Hypothalamus (tissue), 51 donors: ENCODE data around the gene TGM5.
A peak's percentile ranks its signal among the peaks of the same experiment; 100 is the strongest.
"Not testable (repeated sequence)": the region's sequence is repeated elsewhere in the genome, so short reads cannot be mapped to it uniquely, and the experiment has no call there.

Source experiments
- DNase-seq, 51 donors: peaks; one replicate each; lab custom pipeline; 2025; lab: John Stamatoyannopoulos, UW

The TGM5 gene

GRCh38 chr15:43198992-43199391 lies 67.7 kb downstream of the TGM5 start:
- no peak for DNase-seq

- DNase-seq, result not testable (repeated sequence)
Observed at GRCh38 chr15:43198556-43198955, 68.2 kb downstream of the TGM5 start.

DNA sequence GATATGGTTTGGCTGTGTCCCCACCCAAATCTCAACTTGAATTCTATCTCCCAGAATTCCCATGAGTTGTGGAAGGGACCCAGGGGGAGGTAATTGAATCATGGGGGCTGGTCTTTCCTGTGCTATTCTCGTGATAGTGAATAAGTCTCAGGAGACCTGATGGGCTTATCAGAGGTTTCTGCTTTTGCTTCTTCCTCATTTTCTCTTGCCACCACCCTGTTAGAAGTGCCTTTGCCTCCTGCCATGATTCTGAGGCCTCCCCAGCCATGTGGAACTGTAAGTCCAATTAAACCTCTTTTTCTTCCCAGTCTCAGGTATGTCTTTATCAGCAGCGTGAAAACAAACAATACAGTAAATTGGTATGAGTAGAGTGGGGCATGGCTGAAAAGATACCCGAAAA lies 69.0 kb downstream of the TGM5 start:
- not testable (repeated sequence) for DNase-seq

- no peak for DNase-seq
Observed at GRCh38 chr15:43196760-43197548, 69.8 kb downstream of the TGM5 start.

GRCh38 chr15:43194795-43195194 lies 71.9 kb downstream of the TGM5 start:
- no peak for DNase-seq

DNA sequence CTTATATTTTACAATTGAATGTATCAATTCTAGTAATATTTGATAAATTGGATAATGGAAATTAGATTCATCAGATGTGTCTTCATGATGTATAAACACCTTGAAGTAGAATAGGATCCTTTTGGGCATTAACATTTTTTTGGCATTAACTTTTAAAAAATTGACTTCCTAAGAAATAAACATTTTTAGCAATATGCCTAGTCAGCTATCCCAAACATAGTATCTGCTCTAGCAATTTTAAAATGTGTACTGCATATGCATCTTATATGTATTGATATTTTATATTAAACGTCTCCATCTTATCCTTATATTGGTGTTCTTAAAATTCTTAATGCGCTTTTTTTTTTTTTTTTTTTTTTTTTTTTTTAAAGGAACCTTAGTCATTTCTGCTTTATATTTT lies 73.0 kb downstream of the TGM5 start:
- DNase-seq, result no peak

DNA sequence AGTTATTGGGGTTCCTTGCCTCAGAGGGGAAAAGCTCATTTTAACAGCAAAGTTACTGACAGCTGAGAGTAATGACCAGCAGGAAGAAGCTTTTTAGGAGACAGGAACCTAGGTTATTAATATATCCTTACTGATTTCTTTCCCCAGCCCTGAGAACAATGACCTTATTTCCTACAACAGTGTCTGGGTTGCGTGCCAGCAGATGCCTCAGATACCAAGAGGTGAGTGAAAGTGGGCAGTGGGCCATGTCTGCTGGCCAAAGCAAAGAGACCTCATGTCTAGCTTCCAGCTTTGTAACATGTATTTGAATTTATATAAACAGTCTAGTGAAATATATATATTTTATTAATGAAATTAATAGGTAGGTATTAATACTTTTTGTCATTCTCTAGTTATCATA lies 76.5 kb downstream of the TGM5 start:
- no peak for DNase-seq

GRCh38 chr15:43189296-43189695 lies 77.4 kb downstream of the TGM5 start:
- no peak for DNase-seq

GRCh38 chr15:43187544-43188155 lies 79.1 kb downstream of the TGM5 start:
- peak in 1 of 51 donors; percentile 2 for DNase-seq

DNA sequence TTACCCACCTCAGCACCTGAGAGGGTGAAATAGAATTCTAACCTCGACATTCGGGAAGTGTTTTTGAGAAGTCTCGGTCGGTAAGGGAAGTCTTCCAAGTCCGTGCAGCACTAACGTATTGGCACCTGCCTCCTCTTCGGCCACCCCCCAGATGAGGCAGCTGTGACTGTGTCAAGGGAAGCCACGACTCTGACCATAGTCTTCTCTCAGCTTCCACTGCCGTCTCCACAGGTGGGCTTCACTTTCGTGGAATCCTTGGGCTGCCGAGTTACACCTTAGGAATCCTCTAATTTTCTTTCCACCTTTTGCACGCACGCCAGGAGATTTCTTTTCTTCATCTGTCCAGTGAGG lies 80.8 kb downstream of the TGM5 start:
- peak in 6 of 51 donors; percentile 27 to 79 (median 43) for DNase-seq

GRCh38 chr15:43185157-43186002 lies 81.3 kb downstream of the TGM5 start, which contains the start of gene CCNDBP1:
CCNDBP1 (plus strand) TSS chr15:43185403; CDS start chr15:43185499, 96 bp downstream.
- DNase-seq, result peak; percentile 25 to 88 (median 70)

DNA sequence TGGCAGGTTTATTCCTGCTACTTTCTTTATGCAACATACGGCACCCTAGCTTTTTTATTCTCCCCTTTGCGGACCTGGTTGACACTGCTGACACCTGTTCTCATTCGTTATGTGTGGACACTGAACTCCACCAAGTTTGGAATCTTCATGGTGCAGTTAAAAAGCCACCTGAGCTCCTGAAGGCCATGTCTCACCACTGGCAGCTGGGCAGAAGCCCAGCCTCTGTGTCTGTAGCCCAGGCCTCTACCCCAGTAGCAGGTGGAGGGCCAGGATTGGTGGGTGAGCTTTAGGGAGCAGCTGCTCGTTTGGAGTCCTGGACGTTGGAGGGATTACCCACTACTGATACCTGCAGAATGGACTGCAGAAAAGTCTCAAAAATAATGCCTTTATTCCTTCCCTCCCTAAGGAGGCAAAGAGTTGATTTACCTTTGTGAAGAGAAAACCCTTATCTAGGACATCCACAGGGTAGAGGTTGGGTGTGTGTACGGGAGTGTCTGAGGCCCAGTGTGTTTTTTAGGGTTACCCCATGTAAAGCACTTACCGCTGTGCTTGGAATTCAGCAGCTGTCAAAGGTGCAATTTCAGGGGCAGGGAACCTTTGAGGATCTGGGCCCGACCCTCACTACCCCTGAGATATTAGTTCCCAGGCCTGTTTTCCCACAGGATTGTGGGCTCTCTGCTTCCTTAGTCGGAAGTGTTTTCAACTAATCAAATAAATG lies 82.2 kb downstream of the TGM5 start:
- no peak for DNase-seq

GRCh38 chr15:43183270-43183669 lies 83.5 kb downstream of the TGM5 start:
- no peak for DNase-seq
